K562 (cell line): ENCODE results near the gene TARBP2. TPM values are rescaled to one million over a fixed set of nuclear protein-coding genes. Genes with fewer than 3 reads are reported as not detected.

Source experiments
- BHLHE40 ChIP-seq: IDR thresholded peaks from 2 replicates; pipeline ENCODE4 v1.6.1; 2011; ENCODE audit warnings: low read length, improper control_type of control experiment
- DACH1 ChIP-seq: fragments of 450-650 bp; IDR thresholded peaks from 2 replicates; pipeline ENCODE4 v1.6.1; 2018; ENCODE audit not compliant: partially characterized antibody
- GABPA ChIP-seq: fragments of 200-800 bp; sonication (Bioruptor generic); conservative IDR thresholded peaks from 2 replicates; pipeline ENCODE4 v1.6.1; 2016; ENCODE audit warnings: low read depth, missing genetic modification characterization, missing compliant biosample characterization
- HMGN3 ChIP-seq: IDR thresholded peaks from 2 replicates; pipeline ENCODE4 v1.6.1; 2011; ENCODE audit warnings: borderline replicate concordance, low read depth, mild to moderate bottlenecking, mixed read lengths, low read length; ENCODE audit not compliant: insufficient read length; ENCODE audit errors: extremely low read depth
- POLR2B ChIP-seq: fragments of 450-650 bp; IDR thresholded peaks from 2 replicates; pipeline ENCODE4 v1.6.1; 2018; ENCODE audit warnings: low read depth; ENCODE audit not compliant: partially characterized antibody
- POLR2G ChIP-seq: fragments of 200-400 bp; formaldehyde crosslinking; IDR thresholded peaks from 2 replicates; pipeline ENCODE4 v1.6.1; 2017; ENCODE audit warnings: low read depth, mild to moderate bottlenecking, antibody characterized with exemption, low read length, moderate library complexity
- REST ChIP-seq, 2 experiments: fragments of 450-650 bp; formaldehyde crosslinking in 1 of 2; IDR thresholded peaks; 2 replicates each; pipeline versions ENCODE4 v1.4.0 to v1.6.1; 2014 to 2020; ENCODE audit warnings: mild to moderate bottlenecking in 2 of 2, borderline replicate concordance in 1 of 2, low read depth in 1 of 2
- SMARCE1 ChIP-seq: fragments of 450-650 bp; IDR thresholded peaks from 2 replicates; pipeline ENCODE4 v1.7.1; 2016; ENCODE audit warnings: mild to moderate bottlenecking
- TCFL5 ChIP-seq: fragments of 250-450 bp; sonication (Bioruptor Pico); conservative IDR thresholded peaks from 2 replicates; pipeline ENCODE4 v1.6.1; 2021; ENCODE audit warnings: mild to moderate bottlenecking, moderate library complexity, matching md5 sums
- YBX1 ChIP-seq: fragments of 450-650 bp; IDR thresholded peaks from 2 replicates; pipeline ENCODE4 v1.7.1; 2016; ENCODE audit warnings: mild to moderate bottlenecking
- ZNF134 ChIP-seq: fragments of 250-450 bp; sonication (Bioruptor Pico); conservative IDR thresholded peaks from 2 replicates; pipeline ENCODE4 v1.4.0; 2020
- polyA plus RNA-seq, 8 experiments: library from polyadenylated mRNA; depleted of rRNA in 4 of 8; stranded (reverse) in 5 of 8; unstranded in 3 of 8; fragments of >200 nt; fragmentation: Nextera tagmentation in 2 of 8; fragmentation: Illumina TruSeq in 1 of 8; extraction: Ambion mirVana in 2 of 8; extraction: Trizol in 1 of 8; gene quantifications; 2 replicates each; pipeline versions ENCODE4 v1.2.1 to v1.2.3, GENCODE V29; 2011 to 2014; ENCODE audit warnings: inconsistent platforms in 1 of 8, missing spikeins in 1 of 8
- total RNA-seq, 7 experiments: library from RNA; depleted of rRNA in 6 of 7; stranded (reverse); fragments of >200 nt in 6 of 7; fragmentation: Illumina TruSeq in 2 of 7; extraction: Trizol in 2 of 7; gene quantifications; 2 replicates each; pipeline versions ENCODE4 v1.2.1 to v1.2.3, GENCODE V29; 2011 to 2021; ENCODE audit warnings: low replicate concordance in 1 of 7
- TF ChIP-seq, protein P1 (sequence below): sonication (generic); formaldehyde crosslinking; IDR thresholded peaks from 2 replicates; pipeline ENCODE4 v1.8.1; 2022; ENCODE audit warnings: missing genetic modification reagents
- TF ChIP-seq, protein P2 (sequence below), 3 experiments: fragments of 200-800 bp in 1 of 3; sonication (Bioruptor generic) in 1 of 3; sonication (generic) in 1 of 3; formaldehyde crosslinking in 1 of 3; IDR thresholded peaks; 2 replicates each; pipeline versions ENCODE4 v1.6.1 to v1.8.0; 2016 to 2022; ENCODE audit warnings: mild to moderate bottlenecking in 2 of 3, missing compliant biosample characterization in 2 of 3, missing genetic modification characterization in 2 of 3, missing genetic modification reagents in 1 of 3
- TF ChIP-seq, protein P3 (sequence below): fragments of 450-650 bp; formaldehyde crosslinking; IDR thresholded peaks from 2 replicates; pipeline ENCODE4 v1.4.0; 2022; ENCODE audit warnings: missing genetic modification characterization

TARBP2 gene
- total and polyA plus RNA-seq, 9 of the 15 experiments (the other 6 are each of a cell fraction or from before 2014, with no cell fraction given), result 5.6 to 69.0 (median 44.6) TPM

DNA sequence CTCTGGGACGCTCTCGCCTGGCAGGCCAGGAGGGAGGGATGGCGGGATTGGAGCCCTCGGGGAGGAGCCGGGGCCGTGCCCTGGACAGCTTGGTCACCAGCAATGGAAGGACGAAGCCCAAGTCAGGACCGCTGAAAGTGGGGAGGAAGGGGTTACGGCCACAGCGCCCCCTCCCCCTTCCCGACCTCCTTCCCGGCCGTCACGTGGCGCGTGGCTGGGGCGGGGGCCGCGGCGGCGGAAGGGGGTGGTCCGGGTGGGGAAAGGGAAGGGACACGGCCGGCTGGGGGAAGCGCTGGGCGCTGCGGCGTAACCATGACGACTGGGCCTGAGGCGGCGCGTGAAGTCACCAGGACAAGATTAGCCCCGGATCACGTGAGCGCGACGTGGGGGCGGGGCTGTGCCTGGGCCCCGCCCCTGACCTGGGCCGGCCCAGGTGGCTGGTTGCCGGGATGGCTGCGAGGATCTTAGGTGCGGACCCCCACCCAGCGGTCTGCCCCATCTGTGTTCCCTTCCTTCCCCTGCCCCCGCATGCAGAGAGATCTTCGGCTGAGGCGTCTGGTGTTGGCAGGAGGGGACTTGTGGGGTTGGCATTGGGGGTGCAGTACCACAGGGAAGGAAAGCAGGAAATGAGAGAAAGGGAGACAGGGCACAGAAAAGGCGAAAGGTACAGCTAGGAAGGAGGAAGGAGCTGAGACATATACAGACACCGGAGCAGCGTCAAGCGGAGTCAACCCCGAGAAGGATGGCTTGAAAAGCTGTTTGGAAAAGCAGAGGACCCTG is 8.1 kb upstream of the TARBP2 start (continued):
- TF ChIP-seq, protein P1, sequence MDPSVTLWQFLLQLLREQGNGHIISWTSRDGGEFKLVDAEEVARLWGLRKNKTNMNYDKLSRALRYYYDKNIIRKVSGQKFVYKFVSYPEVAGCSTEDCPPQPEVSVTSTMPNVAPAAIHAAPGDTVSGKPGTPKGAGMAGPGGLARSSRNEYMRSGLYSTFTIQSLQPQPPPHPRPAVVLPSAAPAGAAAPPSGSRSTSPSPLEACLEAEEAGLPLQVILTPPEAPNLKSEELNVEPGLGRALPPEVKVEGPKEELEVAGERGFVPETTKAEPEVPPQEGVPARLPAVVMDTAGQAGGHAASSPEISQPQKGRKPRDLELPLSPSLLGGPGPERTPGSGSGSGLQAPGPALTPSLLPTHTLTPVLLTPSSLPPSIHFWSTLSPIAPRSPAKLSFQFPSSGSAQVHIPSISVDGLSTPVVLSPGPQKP (CRISPR knock-in tag), result no peak
- TF ChIP-seq, protein P2, sequence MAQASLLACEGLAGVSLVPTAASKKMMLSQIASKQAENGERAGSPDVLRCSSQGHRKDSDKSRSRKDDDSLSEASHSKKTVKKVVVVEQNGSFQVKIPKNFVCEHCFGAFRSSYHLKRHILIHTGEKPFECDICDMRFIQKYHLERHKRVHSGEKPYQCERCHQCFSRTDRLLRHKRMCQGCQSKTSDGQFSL (CRISPR knock-in tag; IDR thresholded peaks at IDR 0.05), result peak; percentile 96
- TF ChIP-seq, protein P2 (tag; IDR thresholded peaks at IDR 0.05), result peak in 1 of 2 experiments; percentile 71; a peak in 1 of 4 replicates
- TF ChIP-seq TCFL5 (CRISPR knock-in tag), result no peak
- TF ChIP-seq SMARCE1, result no peak
- peak; percentile 30; the same call in 1 of the 2 replicates for TF ChIP-seq GABPA (tag)
- peak; percentile 70 for TF ChIP-seq REST (IDR thresholded peaks at IDR 0.05; ENCODE audit: borderline replicate concordance)
- no peak for TF ChIP-seq REST (CRISPR knock-in tag; IDR thresholded peaks at IDR 0.05; ENCODE audit: low read depth)
- TF ChIP-seq ZNF134 (CRISPR knock-in tag), result no peak
- TF ChIP-seq, protein P3, sequence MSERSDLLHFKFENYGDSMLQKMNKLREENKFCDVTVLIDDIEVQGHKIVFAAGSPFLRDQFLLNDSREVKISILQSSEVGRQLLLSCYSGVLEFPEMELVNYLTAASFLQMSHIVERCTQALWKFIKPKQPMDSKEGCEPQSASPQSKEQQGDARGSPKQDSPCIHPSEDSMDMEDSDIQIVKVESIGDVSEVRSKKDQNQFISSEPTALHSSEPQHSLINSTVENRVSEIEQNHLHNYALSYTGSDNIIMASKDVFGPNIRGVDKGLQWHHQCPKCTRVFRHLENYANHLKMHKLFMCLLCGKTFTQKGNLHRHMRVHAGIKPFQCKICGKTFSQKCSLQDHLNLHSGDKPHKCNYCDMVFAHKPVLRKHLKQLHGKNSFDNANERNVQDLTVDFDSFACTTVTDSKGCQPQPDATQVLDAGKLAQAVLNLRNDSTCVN (CRISPR knock-in tag), result 0 out of 2 replicates have a peak, but pooled peaks have one; percentile 59
- TF ChIP-seq YBX1, result no peak
- TF ChIP-seq BHLHE40, result peak; percentile 98
- peak; percentile 70 for TF ChIP-seq POLR2G
- TF ChIP-seq POLR2B, result peak; percentile 43
- TF ChIP-seq HMGN3, result peak; percentile 74
- peak; percentile 26 for TF ChIP-seq DACH1
